Hepatic stellate cell (primary cell): ENCODE results near the gene KCNK3.
"Not testable (repeated sequence)": the region's sequence is repeated elsewhere in the genome, so short reads cannot be mapped to it uniquely, and the experiment has no call there.

Experiments
- DNase-seq: peaks from one replicate; pipeline ENCODE4 v3.0.0; 2011; ENCODE audit warnings: low spot score

KCNK3 gene

DNA sequence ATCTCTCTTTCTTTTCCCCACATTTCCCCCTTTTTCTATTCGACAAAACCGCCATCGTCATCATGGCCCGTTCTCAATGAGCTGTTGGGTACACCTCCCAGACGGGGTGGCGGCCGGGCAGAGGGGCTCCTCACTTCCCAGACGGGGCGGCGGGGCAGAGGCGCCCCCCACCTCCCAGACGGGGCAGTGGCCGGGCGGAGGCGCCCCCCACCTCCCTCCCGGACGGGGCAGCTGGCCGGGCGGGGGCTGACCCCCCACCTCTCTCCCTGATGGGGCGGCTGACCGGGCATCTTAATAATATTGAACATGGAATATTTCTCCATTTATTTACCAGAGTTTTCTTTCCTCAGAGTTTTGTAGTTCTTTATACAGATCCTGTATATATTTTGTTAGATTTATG is 27.2 kb upstream of the KCNK3 start:
- not testable (repeated sequence) for DNase-seq

DNA sequence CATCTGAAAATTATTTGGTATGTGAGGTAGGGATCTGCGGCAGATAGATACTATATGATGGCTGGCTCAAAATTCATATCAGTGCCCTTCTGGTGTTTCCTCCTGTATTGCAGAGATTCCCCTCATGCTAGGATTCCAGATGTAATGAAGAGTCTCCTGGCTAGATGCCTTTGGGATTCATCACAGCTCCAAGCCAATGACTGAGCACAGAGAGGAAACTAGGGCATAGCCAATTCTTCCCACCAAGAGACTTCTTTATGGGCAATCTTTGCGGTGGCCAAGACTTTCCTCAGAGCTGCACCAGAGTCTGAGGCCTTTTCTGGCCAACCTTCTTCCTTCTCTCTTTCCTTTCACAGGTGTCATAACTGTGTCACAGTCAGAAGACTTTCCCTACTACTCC is 25.9 kb upstream of the KCNK3 start:
- DNase-seq = no peak

DNA sequence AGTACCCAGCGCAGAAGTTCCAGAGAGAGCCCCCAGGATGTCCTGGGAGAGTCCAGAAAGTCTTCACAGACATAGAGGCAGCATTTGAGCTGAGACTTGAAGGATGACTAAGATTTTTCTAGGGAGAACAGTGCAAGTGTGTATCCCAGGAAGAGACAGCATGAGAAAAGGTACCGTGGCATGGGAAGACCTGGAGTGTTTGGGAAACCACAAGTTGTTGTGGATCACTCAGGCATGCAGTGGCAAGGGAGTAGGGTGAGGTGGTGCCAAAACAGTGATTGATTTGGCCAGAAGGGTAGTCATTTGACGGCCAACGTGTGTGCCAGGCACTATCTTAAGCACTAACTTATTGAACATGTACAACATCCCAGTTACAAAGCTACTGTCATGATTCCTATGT is 24.5 kb upstream of the KCNK3 start:
- DNase-seq = no peak

DNA sequence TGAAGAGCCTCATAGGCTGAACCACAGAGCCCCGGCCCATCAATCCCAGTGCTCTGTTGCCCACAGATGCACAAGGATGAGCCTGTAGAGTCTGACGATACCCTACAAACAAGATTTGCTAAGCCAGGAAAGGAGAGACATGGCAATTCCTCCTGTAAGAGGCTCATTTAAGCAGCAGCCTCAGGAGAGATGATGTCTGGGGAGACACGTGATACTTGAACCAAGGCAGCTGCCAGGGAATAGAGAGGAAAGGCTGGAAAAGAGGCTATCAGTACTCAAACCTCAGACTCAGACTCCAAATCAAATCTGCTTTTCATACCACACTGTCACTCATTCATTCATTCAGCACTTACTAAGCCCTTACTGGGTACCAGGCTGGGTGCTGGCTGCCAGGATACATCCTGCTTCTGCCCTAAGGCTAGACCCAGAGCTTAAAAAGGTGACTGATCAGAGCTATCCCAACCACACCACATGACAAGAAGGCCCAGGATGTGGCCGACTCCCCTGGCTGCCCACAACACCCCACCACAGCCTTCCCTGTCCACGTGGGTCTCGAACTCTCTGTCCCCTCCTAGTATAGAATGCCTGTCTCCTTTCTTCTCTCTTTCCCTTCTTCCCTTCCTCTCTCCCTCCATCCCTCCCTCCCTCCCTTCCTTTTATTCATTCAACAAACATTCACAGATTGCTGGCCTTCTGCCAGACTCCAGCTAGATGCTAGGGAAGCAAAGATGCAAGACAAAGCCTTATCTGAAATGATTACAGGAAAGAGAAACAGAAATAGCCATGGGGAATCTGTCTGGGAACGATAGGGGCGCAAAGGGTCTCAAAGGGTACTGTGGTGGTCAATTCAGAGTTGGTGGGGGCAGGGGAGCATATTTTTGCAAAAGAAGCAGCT is 23.4 kb upstream of the KCNK3 start:
- DNase-seq = no peak

DNA sequence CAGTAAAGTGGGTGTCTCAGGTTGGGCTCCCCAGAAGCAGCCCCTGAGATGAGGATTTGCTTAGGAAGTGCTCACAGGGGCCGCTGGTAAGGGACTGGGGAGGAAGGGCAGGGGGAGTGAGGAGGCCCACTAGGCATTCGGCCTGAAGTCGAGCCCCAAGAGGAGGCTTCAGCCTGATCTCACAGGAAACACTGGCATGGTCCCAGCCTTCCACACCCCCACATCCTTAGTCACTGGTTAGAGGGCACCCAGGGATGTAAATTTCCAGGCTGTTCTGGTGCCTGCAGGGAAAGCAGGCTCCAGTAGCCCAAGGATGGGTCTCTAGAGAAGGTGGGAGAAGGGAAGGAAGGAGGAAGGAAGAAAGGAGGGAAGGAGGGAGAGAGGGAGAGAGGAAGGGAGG is 22.4 kb upstream of the KCNK3 start:
- DNase-seq = no peak

DNA sequence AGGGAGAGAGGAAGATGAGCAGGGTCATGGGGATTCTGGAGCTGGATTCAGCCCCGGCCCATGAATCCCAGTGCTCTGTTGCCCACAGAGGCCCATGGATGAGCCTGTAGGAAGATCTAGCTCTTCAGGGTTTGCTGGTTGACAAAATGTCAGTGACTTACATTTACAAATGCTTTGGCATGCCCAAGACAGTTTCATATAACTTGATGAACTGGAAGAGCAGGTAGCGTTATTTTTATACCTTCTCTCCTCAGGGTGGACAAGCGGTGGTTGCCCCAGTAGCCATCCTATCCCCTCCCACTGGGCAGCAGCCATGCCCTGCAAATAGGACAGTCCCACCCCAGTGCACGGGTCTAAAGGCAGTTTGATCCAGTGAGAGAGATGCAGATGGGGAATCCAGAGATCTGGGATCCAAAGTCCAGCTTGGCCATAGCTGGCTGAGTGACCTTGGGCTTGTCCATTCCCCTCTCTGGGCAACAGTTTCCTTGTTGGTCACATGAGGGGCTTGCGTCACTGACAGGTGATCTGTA is 21.5 kb upstream of the KCNK3 start:
- no peak for DNase-seq

DNA sequence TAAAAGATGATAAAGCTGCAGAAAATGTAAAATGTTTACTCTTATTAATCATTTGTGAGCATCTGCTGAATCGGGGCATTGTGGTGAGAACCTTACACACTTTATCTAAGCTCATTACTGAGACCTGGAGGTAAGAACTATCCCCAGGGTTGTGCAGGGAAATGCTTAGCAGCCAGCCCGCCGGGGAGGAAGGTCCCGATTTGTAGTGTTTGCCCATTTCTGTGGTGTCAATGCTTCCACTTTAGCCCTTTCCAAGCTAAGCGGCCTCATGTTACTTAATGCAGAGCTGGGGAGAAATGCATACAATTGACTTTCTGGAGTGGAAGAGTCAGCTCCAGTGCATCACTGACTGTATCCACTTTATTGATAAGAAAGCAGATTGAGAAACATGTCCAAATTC is 20.8 kb upstream of the KCNK3 start:
- DNase-seq = no peak

DNA sequence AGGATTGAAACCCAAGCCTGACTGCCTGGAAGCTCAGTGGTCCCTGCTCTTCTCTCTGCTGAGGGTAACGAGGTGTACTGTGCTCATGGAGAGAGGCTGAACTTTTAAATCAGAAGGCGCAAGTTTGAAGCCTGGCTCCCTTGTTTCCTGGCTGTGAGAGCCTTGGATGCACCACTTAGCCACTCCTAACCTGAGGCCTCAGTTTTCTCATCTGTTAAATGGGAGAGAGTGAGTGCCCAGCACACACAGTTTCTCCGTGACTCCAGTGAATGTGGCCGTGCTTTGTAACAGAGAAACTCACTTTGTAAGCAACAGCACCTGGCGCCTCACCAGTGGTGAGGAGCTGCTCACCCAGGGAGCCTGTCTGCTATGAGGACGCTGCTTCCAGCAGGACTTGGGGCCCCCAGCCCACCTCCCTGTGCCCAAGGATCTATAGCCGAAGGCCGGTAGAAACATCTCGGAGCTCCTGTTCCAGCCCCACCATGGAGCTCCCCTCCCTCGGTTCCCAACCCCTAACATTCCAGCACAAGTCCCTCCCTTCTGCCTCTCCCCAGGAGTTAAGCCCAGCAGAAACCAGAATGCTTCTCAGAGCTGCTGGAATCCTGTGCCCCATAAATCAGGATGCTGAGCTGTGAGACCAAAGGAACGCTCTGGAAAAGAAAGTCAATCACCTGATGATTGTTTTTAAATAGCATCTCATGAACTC is 20.3 kb upstream of the KCNK3 start:
- DNase-seq = no peak

DNA sequence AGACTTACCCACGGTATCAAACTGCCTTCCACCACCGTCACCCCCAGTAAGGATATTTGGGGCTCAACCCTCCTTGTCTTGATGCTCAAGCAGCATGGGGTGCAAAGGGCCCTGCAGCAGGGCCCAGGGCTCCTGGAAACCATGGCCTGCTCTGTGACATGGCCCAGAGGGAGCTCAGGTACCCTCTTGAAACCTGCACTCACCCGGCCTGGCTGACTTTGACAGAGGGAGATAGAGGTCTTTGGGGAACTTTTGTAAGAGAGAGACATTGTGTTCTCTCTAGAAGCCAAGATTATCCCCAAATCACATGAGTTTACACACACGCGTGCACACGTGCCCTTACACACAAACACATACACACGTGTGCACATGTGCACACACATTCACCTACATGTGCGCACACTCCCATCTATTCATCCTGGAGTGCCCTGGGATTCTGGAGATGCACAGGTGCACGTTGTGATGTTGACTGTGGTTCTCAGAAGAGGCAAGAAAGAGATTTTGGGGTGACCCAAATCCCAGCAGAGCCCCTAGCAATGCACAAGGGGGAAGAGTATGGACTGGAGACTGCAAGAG is 19.6 kb upstream of the KCNK3 start:
- no peak for DNase-seq

DNA sequence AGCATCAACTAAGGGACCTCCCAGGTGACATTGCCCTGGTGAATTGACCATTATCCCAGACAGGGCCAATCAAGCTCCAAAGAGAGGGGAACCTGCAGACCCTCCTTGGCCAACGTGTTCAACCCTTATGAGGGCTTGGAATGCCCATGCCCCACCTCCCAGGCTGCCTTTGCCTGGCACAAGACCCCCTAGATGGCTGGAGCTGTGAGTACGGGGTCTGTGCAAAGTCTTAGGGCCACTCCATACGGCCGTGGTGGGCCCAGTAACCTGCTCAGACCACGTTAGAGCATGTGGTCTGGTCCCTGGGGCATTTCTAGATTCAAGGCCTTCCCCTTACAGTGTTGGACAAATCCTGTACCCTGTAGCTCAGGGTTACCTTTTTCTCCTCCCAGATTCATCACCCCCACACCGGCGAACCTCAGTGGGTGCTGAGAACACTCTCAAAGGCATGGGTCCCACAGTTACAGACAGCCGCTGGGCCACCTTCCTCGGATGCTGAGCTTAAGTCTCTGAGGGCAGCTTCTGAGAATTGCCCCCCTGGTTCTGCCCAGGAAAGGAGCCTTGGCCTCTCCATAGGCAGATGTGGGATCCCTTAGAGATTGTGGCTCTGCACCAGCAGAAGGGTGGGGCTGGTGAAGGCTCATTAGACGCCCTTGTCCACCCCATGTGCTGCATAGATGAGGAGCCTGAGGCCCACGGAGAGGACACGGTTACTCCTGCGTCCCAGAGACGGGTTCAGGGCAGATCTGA is 18.3 kb upstream of the KCNK3 start:
- DNase-seq = no peak

DNA sequence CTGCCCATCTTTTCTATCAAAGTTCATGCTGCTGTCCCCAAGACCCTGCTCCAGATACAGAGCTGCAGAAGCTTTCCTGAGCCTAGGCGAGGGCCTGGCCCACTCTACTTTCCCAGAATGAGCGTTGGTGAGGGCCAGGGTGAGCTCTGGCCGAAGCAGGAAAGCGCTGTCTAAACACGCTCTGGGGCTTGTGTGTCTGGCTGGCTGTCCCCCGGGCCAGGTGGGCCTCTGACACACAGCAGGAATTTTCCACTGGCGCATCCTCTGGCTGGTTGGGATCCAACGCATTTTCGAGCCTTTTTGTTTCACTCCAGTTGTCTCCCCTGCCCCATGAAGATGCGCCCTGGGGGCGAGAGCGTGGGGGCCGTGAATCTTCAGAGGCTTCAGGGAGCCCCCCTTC is 17.8 kb upstream of the KCNK3 start:
- no peak for DNase-seq

DNA sequence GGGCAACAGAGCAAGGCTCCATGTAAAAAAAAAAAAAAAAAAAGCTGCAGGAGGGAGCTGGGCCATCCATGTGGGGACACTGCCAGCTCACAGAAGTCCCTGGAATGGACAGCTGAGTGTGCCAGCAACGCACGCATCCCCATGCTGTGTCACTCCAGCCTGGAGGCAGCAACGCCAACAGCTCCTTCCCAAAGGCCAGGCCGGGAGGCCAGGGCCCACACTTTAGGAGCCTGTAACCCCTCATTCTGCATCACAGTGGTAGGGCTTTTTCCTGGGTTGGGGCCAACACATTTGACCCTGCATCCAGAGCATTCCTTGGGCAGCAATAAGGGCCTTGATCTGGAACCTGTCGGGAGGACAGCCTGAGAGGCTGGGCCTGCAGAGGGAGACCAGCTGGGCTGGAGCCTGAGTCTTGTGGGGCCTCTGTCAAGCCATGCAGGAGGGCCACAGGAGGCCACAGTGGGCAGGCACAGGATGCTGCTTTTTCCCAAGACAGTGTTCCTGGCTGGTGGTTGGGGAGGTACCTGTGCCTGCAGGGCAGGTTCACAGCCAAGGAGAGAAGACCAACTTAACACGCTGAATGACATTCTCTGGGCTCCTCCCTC is 16.8 kb upstream of the KCNK3 start:
- no peak for DNase-seq

DNA sequence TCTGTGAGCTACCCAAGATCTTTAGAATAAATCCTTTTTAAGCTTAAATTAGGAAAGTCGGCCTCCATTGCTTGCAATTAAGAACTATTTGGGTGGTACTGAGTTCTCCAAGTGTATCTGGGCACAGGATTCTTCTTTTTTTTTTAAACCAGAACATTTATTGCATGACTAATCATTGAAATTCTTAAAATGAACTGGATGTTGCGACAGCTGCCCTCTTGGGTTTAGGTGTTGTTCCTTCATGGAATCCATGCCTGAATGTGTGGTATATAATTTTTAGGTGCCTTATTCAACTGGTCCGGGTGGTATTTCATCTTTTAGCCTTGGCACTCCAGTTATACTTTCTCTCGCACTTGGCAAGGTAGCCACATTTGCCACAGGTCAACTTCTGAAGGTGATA is 14.5 kb upstream of the KCNK3 start:
- no peak for DNase-seq

DNA sequence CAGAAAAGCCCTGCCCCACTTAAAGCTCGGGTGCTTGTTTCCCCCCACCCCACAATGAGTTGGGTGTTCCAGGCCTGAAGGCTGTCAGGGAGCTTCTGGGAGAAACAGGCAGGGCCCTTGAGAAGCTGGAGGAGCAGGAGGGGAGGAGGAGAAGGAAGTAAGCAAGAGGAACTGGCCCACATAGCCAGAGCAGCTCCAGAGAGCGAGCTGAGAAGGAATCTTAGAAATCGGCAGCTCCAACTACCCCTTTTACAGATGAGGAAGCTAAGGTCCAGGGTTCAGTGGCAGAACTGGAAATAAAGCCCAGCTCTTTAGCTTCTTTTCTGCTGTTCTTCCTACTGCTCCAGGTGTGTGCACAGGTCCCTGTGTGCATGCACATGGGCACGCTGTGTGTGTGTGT is 12.7 kb upstream of the KCNK3 start:
- no peak for DNase-seq

DNA sequence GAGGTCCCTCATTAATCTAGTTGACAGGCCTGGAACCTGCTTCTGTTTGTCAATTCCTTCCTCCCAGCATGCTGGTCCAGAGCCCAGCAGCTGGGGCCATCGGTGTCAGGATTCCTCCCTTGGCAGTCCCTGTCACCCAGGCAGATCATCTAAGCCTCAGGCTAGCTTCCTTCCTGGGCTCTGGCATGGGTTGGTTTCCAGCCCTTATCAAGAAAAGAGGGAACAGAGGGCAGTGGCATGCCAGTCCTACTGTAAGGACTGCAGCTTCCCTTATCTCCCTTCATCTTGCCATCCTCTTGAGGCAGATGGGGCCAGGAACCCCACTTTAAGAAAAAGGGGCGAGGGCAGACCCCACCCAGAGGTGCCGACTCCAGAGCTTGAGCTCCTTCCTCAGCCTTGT is 10.9 kb upstream of the KCNK3 start:
- no peak for DNase-seq

DNA sequence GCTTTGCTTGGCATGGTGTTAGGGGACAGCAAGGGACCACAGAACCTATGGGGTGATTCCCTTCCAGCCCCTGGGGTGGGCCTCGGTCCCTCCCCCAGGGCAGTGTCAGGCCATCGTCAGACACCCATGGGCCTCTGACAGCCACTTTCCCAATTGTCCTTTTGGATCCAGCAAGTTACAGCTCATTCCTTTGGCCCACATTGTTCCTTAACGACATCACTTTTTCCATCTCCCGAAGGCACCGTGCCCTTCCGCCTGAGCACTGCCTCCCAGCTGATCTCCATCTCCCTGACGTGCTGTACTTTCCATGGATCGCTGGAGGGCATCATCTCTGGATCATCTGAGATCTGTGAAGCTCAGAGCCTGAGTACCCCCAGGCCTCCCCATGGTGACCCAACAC is 10.4 kb upstream of the KCNK3 start:
- DNase-seq = no peak

DNA sequence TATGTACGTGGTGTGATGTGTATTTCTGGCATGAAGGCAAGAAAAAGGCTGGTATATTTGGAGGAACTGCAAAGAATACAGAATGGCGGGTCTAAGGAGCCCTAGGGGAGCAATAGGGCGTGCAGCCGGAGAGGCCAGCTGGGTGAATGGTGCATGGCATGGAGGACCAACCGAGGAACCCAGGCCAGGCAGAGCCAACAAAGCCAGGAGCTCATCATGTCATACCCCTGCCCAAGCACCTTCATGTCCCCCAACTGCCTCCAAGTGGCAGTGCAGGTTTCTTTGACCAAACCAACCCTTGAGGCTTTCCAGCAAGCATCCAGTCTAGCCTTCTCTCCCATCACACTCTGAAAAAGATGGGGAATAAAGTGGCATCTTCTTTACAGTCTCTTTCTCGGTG is 8.9 kb upstream of the KCNK3 start:
- DNase-seq = no peak

DNA sequence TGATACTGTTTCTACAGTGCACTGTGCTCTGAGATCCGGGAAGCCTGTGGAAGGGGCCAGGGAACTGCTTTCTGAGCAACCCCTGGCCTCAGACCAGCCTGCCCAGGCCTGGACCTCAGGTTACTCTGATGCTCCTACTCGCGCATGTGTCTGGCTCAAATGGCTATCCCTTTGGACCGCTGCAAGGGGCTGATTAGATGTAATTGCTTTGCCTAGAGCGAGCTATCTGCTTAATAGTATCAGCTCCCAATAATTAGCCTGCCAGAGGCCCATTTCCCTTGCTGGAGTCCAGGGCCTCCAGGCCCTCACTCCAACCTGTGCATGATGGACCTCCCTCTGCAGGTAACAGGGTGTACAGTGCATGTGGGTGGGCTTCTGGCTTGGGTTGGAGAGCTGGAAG is 7.2 kb upstream of the KCNK3 start:
- DNase-seq = no peak

DNA sequence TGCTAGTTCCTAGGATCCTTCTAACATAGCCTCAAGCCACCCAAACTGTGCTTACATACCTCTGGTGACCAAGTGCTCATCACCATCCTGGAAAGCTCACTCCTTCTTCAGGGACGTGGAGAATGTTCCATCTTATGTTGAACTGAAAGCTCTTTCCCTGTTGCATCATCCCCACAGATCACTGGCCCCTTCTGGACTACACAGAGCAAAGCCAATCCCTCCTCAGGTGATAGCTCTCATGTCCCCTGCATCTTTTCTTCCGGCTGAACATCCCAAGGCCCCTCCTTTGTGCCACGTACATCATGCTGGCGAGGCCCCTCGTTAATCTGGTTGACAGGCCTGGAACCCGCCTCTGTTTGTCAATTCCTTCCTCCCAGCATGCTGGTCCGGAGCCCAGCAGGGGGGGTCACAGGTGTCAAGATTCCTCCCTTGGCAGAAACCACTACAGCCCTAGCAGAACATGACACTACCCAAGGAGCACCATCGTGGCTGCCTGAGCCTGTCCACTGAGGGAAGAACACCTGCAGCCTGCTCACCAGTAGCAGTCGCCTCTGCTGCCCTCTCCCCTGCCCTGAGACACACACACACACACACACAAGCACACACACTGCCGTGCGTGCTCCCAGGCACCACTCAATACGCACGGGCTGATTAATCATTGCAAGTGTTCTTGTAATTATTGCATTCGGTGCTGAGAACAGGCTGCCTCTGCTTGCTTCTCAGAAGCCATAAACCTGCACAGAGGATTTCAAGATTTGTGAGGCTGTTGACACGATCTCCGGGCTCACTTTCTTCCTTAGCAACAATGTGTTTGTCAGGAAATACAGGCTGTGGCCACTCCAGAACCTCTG is 6.3 kb upstream of the KCNK3 start:
- DNase-seq = no peak

DNA sequence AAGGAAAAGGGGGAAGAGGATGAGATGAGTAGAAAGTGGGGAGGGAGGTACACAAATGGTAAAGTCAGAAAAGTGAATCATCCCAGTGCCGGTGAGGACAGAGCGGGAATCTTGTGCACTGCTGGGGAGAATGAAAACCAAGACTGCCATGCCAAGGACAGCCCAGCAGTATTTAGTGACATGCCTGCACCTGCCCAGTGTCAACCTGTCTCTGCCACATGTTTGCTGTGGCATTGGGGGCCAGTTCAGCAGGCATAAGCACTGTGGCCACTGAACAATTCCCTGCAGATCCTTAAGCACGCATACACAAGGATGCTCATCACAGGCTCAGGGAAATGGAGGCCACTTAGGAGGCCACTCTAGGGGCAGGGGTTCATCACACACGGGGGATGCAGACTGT is 5.2 kb upstream of the KCNK3 start:
- no peak for DNase-seq

DNA sequence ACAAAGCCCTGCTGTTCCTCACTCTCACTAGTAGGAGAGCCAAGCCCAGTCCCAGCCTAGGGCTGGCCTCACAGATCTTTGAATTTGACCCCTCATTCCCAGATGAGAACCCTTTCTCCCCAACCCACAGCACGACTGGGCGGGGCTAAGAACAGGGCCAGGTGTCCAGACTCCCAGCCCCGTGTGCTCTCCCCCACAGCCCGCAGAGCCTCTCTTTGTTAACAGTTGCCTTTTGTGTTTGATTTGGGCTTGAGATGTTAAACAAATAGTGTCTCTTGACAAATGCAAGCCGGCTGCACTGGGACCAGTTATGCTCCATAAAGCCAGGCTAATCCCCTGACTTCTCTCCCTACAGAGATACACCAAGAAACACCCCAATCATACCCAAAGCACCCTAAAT is 4.7 kb upstream of the KCNK3 start:
- DNase-seq = no peak
